ENCODE data around the gene PSMA5. TPM values are rescaled to one million over a fixed set of nuclear protein-coding genes. Genes with fewer than 3 reads are reported as not detected.

The PSMA5 gene
- total RNA-seq, 1 experiment from 2014 or later, result 97.8 TPM

DNA sequence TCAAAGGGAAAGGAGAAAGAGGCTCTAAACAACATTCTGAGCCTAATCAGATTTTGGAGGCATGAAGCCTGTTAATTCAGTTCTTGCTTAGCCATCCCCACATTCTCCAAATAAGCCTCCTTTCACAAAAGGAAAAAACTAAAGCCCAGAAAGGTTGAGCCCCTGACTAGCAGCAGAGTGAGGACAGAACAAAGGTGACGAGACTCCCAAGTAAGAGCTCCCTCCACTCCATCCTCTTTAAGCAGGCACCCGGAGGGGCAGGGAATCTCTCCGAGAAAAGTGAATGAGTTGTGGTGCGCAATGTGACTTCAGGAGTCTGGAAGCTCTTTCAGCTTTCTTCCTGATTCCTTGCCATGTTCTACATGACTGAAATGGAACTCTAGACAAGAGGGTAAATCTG lies 76.1 kb downstream of the PSMA5 start:
- POLR2A ChIA-PET, result no interaction called here
- no peak overlapping the region for H3K4me3 Mint-ChIP-seq (ENCODE audit: unreplicated experiment)
- intact Hi-C loops (cut with micrococcal nuclease; ENCODE audit: unreplicated experiment), result no loop called here

More for the DNA sequence above, 76.1 kb downstream of the PSMA5 start:
- no peak overlapping the region for H3K4me3 ChIP-seq (ENCODE audit: low read depth, low read length)
- BruUV-seq (replicated peaks), result no TSS peak
- H3K36me3 Mint-ChIP-seq (ENCODE audit: insufficient read depth, unreplicated experiment), result peaks cover 12% of the 10 kb centered on the region
- no peaks in the 10 kb centered on the region for H3K9me3 ChIP-seq
- no peaks in the 10 kb centered on the region for H3K36me3 ChIP-seq (ENCODE audit: control insufficient read depth, insufficient read depth, low read length)
- no peaks in the 10 kb centered on the region for H3K4me1 ChIP-seq
- no peak for DNase-seq
- no peaks in the 10 kb centered on the region for H3K27me3 ChIP-seq (replicated peaks; ENCODE audit: control insufficient read depth, insufficient read depth, low read length)
- no peaks in the 10 kb centered on the region for H3K9me3 Mint-ChIP-seq (ENCODE audit: unreplicated experiment)
- no peak overlapping the region for H3K27ac Mint-ChIP-seq (ENCODE audit: unreplicated experiment)
- CTCF ChIA-PET, result no interaction called here
- no peaks in the 10 kb centered on the region for H3K27me3 Mint-ChIP-seq (ENCODE audit: insufficient read depth, unreplicated experiment)
- TF ChIP-seq, protein P1, sequence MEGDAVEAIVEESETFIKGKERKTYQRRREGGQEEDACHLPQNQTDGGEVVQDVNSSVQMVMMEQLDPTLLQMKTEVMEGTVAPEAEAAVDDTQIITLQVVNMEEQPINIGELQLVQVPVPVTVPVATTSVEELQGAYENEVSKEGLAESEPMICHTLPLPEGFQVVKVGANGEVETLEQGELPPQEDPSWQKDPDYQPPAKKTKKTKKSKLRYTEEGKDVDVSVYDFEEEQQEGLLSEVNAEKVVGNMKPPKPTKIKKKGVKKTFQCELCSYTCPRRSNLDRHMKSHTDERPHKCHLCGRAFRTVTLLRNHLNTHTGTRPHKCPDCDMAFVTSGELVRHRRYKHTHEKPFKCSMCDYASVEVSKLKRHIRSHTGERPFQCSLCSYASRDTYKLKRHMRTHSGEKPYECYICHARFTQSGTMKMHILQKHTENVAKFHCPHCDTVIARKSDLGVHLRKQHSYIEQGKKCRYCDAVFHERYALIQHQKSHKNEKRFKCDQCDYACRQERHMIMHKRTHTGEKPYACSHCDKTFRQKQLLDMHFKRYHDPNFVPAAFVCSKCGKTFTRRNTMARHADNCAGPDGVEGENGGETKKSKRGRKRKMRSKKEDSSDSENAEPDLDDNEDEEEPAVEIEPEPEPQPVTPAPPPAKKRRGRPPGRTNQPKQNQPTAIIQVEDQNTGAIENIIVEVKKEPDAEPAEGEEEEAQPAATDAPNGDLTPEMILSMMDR (IDR thresholded peaks at IDR 0.05; ENCODE audit: insufficient read depth in 1 of 2, low read depth in 1 of 2, low read length in 1 of 2, severe bottlenecking in 1 of 2, unreplicated experiment in 1 of 2), result no peak
- H3K4me1 Mint-ChIP-seq (ENCODE audit: low read depth, unreplicated experiment), result no peaks in the 10 kb centered on the region

Other genes starting within 250 kb of the PSMA5 start
- gene SARS1, start 212.5 kb downstream of the PSMA5 start, total RNA-seq (2022), result 189 and 225 TPM in 2 replicates
- 7.0 and 8.3 TPM in 2 replicates for gene CELSR2, start 176.9 kb downstream of the PSMA5 start, total RNA-seq (2022)
- 23.9 and 24.9 TPM in 2 replicates for gene PSRC1, start 143.3 kb downstream of the PSMA5 start, total RNA-seq (2022)
- not detected in 2 replicates for gene MYBPHL, start 119.4 kb downstream of the PSMA5 start, total RNA-seq (2022)
- 65.2 and 67.1 TPM in 2 replicates for gene SORT1, start 28.5 kb downstream of the PSMA5 start, total RNA-seq (2022)
- gene SYPL2, start 40.1 kb upstream of the PSMA5 start, total RNA-seq (2022), result 0.32 and 0.45 TPM in 2 replicates
- gene ATXN7L2, start 57.5 kb upstream of the PSMA5 start, total RNA-seq (2022), result 3.9 and 4.0 TPM in 2 replicates
- 6.6 and 7.3 TPM in 2 replicates for gene CYB561D1, start 67.6 kb upstream of the PSMA5 start, total RNA-seq (2022)
- 1.1 and 1.5 TPM in 2 replicates for gene AMIGO1, start 83.3 kb upstream of the PSMA5 start, total RNA-seq (2022)
- gene GPR61, start 113.4 kb upstream of the PSMA5 start, total RNA-seq (2022), result not detected in 2 replicates
- gene GNAI3, start 122.2 kb upstream of the PSMA5 start, total RNA-seq (2022), result 6.2 and 6.4 TPM in 2 replicates
- gene GNAT2, start 193.2 kb upstream of the PSMA5 start, total RNA-seq (2022), result not detected in 2 replicates
- gene AMPD2, start 193.4 kb upstream of the PSMA5 start, total RNA-seq (2022), result 40.3 and 47.8 TPM in 2 replicates
- gene GSTM4, start 229.7 kb upstream of the PSMA5 start, total RNA-seq (2022), result 9.6 and 11.9 TPM in 2 replicates
- 0.84 and 1.7 TPM in 2 replicates for gene GSTM2, start 241.6 kb upstream of the PSMA5 start, total RNA-seq (2022)

Data from Caco-2 (cell line).